GM23248 (cell line): ENCODE measurements around the gene ALDH3A1. TPM values are rescaled to one million over a fixed set of nuclear protein-coding genes. Genes with fewer than 3 reads are reported as not detected.

Experiments used
- DNase-seq: peaks from one replicate; pipeline ENCODE4 v3.0.0-alpha.2; 2015
- H2AFZ ChIP-seq: fragments of 200-600 bp; sonication (generic); 2 replicates; pipeline ENCODE4 v1.6.1; 2016; ENCODE audit warnings: antibody characterized with exemption
- H3F3A ChIP-seq: fragments of 200-600 bp; sonication (generic); 2 replicates; pipeline ENCODE4 v1.6.1; 2016; ENCODE audit warnings: mild to moderate bottlenecking, antibody characterized with exemption, mixed run types; ENCODE audit not compliant: insufficient read depth
- H3K27ac ChIP-seq: fragments of 200-600 bp; sonication (generic); 2 replicates; pipeline ENCODE4 v1.5.1; 2016; ENCODE audit warnings: mild to moderate bottlenecking
- H3K27me3 ChIP-seq: fragments of 200-600 bp; sonication (generic); replicated peaks from 2 replicates; pipeline ENCODE4 v1.6.1; 2016; ENCODE audit warnings: mild to moderate bottlenecking; ENCODE audit not compliant: insufficient read depth
- H3K36me3 ChIP-seq: fragments of 200-600 bp; sonication (generic); 2 replicates; pipeline ENCODE4 v1.6.1; 2016; ENCODE audit warnings: low read depth, mild to moderate bottlenecking
- H3K4me1 ChIP-seq: fragments of 200-600 bp; sonication (generic); 2 replicates; pipeline ENCODE4 v1.6.1; 2016; ENCODE audit warnings: mild to moderate bottlenecking; ENCODE audit not compliant: insufficient read depth
- H3K4me2 ChIP-seq: fragments of 200-600 bp; sonication (generic); one replicate; pipeline ENCODE4 v1.6.1; 2016; ENCODE audit warnings: mild to moderate bottlenecking; ENCODE audit not compliant: unreplicated experiment
- H3K4me3 ChIP-seq: fragments of 200-600 bp; sonication (generic); 2 replicates; pipeline ENCODE4 v1.5.1; 2016; ENCODE audit warnings: mild to moderate bottlenecking
- H3K79me2 ChIP-seq: fragments of 200-600 bp; sonication (generic); 2 replicates; pipeline ENCODE4 v1.6.1; 2016; ENCODE audit warnings: mild to moderate bottlenecking; ENCODE audit not compliant: insufficient read depth
- H3K9ac ChIP-seq: fragments of 200-600 bp; sonication (generic); 2 replicates; pipeline ENCODE4 v1.6.1; 2016; ENCODE audit warnings: mild to moderate bottlenecking
- H3K9me2 ChIP-seq: fragments of 200-600 bp; sonication (generic); 2 replicates; pipeline ENCODE4 v1.6.1; 2016; ENCODE audit warnings: mixed run types, mild to moderate bottlenecking, moderate library complexity; ENCODE audit not compliant: insufficient read depth
- H3K9me3 ChIP-seq: fragments of 200-600 bp; sonication (generic); one replicate; pipeline ENCODE4 v1.6.1; 2017; ENCODE audit warnings: low read depth
- H4K20me1 ChIP-seq: fragments of 200-600 bp; sonication (generic); 2 replicates; pipeline ENCODE4 v1.6.0; 2016; ENCODE audit not compliant: insufficient read depth
- EZH2 ChIP-seq: fragments of 200-600 bp; sonication (generic); IDR thresholded peaks from 2 replicates; pipeline ENCODE4 v1.6.1; 2018; ENCODE audit warnings: antibody characterized with exemption, mild to moderate bottlenecking; ENCODE audit not compliant: insufficient read depth, poor library complexity, severe bottlenecking
- EZH2phosphoT487 ChIP-seq: fragments of 200-600 bp; sonication (generic); IDR thresholded peaks from 2 replicates; pipeline ENCODE4 v1.6.1; 2018; ENCODE audit warnings: antibody characterized with exemption, moderate library complexity, mild to moderate bottlenecking, low read depth; ENCODE audit not compliant: insufficient read depth
- WGBS, 2 experiments: methylation state at CpG; one replicate each; pipeline ENCODE4 v1.1.6; 2015 to 2017; ENCODE audit warnings: low lambda C conversion rate in 2 of 2, low coverage in 1 of 2; ENCODE audit errors: missing lambda C conversion rate in 2 of 2; 5-methylcytosine and 5-hydroxymethylcytosine counted together
- in situ Hi-C: fragments of 300-500 bp; cut with MboI; formaldehyde crosslinking; loops from 2 replicates; pipeline ENCODE4 v1.15.0; 2020
- polyA plus RNA-seq: library from polyadenylated mRNA; unstranded; fragments of >200 nt; fragmentation: Nextera tagmentation; extraction: Ambion mirVana; gene quantifications from 2 replicates; pipeline ENCODE4 v1.2.1, GENCODE V29; 2016
- total RNA-seq: library from RNA; depleted of rRNA; stranded (reverse); fragments of >200 nt; shearing (Covaris generic); gene quantifications from 2 replicates; pipeline ENCODE4 v1.2.3, GENCODE V29; 2014

ALDH3A1 gene
- total and polyA plus RNA-seq, 2 experiments from 2014 or later = 0.55 to 1.2 TPM

- TF ChIP-seq EZH2phosphoT487 = no peak
- TF ChIP-seq EZH2 = no peak
- Histone ChIP-seq H2AFZ (no peak overlapping the region), H3K9me2 (no peaks in the 10 kb centered on the region), H3F3A (no peaks in the 10 kb centered on the region), H3K9me3 (no peaks in the 10 kb centered on the region), H3K4me1 (no peaks in the 10 kb centered on the region), H3K79me2 (no peaks in the 10 kb centered on the region), H3K27ac (no peak overlapping the region), H3K36me3 (no peaks in the 10 kb centered on the region), H3K27me3 (no peaks in the 10 kb centered on the region), H3K4me2 (no peak overlapping the region), H3K9ac (no peak overlapping the region), H4K20me1 (no peaks in the 10 kb centered on the region), H3K4me3 (no peak overlapping the region)
- in situ Hi-C loops = no loop called here
- no peak for DNase-seq
- WGBS, 2 experiments = 59 to 62% methylated on average over 3 of the region's 3 CpGs
These were observed 38.3 kb downstream of the ALDH3A1 start for GRCh38 chr17:19709841-19710240.

GRCh38 chr17:19708431-19709175, 39.5 kb downstream of the ALDH3A1 start:
- no peaks in the 10 kb centered on the region for H3K36me3 ChIP-seq
- no peak overlapping the region for H3K4me2 ChIP-seq
- H4K20me1 ChIP-seq = no peaks in the 10 kb centered on the region
- H3K27me3 ChIP-seq = no peaks in the 10 kb centered on the region
- H3K79me2 ChIP-seq = no peaks in the 10 kb centered on the region
- H3K27ac ChIP-seq = no peak overlapping the region
- no peaks in the 10 kb centered on the region for H3F3A ChIP-seq
- in situ Hi-C loops = no loop called here
- no peaks in the 10 kb centered on the region for H3K9me3 ChIP-seq
- 78 to 82% methylated on average over 6 of the region's 6 CpGs for WGBS, 2 experiments
- TF ChIP-seq EZH2phosphoT487 (no peak), EZH2 (no peak)
- H3K9me2 ChIP-seq = no peaks in the 10 kb centered on the region
- DNase-seq = no peak
- no peak overlapping the region for H3K9ac ChIP-seq
- H3K4me3 ChIP-seq = no peak overlapping the region
- no peak overlapping the region for H2AFZ ChIP-seq
- no peaks in the 10 kb centered on the region for H3K4me1 ChIP-seq

DNA sequence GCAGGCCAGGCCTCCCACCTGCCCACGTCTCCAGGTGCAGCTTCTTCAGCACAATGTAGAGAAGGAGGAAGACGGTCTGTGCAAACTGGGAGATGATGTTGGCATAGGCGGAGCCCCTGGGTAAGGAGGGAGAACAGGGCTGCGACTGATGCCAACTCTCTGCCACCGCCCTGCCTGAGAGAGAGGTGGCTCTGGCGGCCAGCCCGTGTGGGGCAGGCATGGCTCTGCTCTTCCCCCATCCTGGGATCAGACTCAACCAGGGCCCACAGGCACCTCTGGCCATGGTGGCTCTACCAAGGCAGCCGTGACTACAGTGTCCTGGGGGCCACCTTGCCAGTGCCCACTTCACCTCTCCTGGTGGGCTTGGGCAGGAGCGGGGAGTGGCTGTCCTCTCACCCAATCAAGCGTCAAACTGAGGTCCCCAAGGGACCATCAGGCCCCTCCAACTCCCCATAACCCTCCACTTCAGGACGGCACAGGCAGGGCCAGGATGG, 40.3 kb downstream of the ALDH3A1 start:
- no peak overlapping the region for H3K4me3 ChIP-seq
- WGBS, 2 experiments = 77% methylated on average over 11 of the region's 11 CpGs
- no peak for DNase-seq
- no peaks in the 10 kb centered on the region for H3F3A ChIP-seq
- no peak overlapping the region for H3K9ac ChIP-seq
- no peak overlapping the region for H2AFZ ChIP-seq
- H3K27ac ChIP-seq = no peak overlapping the region
- no peak overlapping the region for H3K4me2 ChIP-seq
- H3K36me3 ChIP-seq = no peaks in the 10 kb centered on the region
- in situ Hi-C loops = no loop called here
- no peaks in the 10 kb centered on the region for H3K9me2 ChIP-seq
- H3K9me3 ChIP-seq = no peaks in the 10 kb centered on the region
- no peaks in the 10 kb centered on the region for H3K27me3 ChIP-seq
- no peak for TF ChIP-seq EZH2phosphoT487
- no peaks in the 10 kb centered on the region for H3K4me1 ChIP-seq
- no peaks in the 10 kb centered on the region for H3K79me2 ChIP-seq
- H4K20me1 ChIP-seq = no peaks in the 10 kb centered on the region

GRCh38 chr17:19706791-19707727, 41.0 kb downstream of the ALDH3A1 start:
- Histone ChIP-seq H4K20me1 (no peaks in the 10 kb centered on the region), H3K4me2 (no peak overlapping the region), H3K4me3 (no peak overlapping the region), H3K9me2 (no peaks in the 10 kb centered on the region), H3K27ac (no peak overlapping the region), H3K9me3 (no peaks in the 10 kb centered on the region), H3K27me3 (no peaks in the 10 kb centered on the region), H3K36me3 (no peaks in the 10 kb centered on the region), H3K79me2 (no peaks in the 10 kb centered on the region), H2AFZ (no peak overlapping the region), H3K4me1 (no peaks in the 10 kb centered on the region), H3K9ac (no peak overlapping the region), H3F3A (no peaks in the 10 kb centered on the region)
- in situ Hi-C loops = no loop called here
- no peak for TF ChIP-seq EZH2
- TF ChIP-seq EZH2phosphoT487 = no peak
- no peak for DNase-seq
- WGBS, 2 experiments = 68 to 80% methylated on average over 11 to 12 of the region's 12 CpGs
